Activated naive CD4-positive, alpha-beta T cell treated with anti-CD3 and anti-CD28 coated beads for 36 hours (primary cell): ENCODE measurements around the gene CTLA4. TPM values are rescaled to one million over a fixed set of nuclear protein-coding genes. Genes with fewer than 3 reads are reported as not detected.

Experiments used
- CTCF ChIA-PET: fragments of 350-600 bp; sonication (Branson Sonifier 250); formaldehyde crosslinking; loops from one replicate; lab custom pipeline; 2021; ENCODE audit warnings: antibody characterized with exemption; lab: Charles Lee
- DNase-seq: peaks from one replicate; pipeline ENCODE4 v3.0.0-alpha.2; 2020
- H3K27ac Mint-ChIP-seq: one replicate; pipeline ENCODE4 v1.8.0; 2021; ENCODE audit warnings: mild to moderate bottlenecking, mixed read lengths
- H3K27me3 Mint-ChIP-seq: one replicate; pipeline ENCODE4 v1.8.0; 2021; ENCODE audit warnings: low read depth, mixed read lengths
- H3K36me3 Mint-ChIP-seq: one replicate; pipeline ENCODE4 v1.8.0; 2021; ENCODE audit warnings: low read depth, mixed read lengths
- H3K4me1 Mint-ChIP-seq: one replicate; pipeline ENCODE4 v1.8.0; 2021; ENCODE audit warnings: low read depth, mixed read lengths
- H3K4me3 Mint-ChIP-seq: one replicate; pipeline ENCODE4 v1.8.0; 2021; ENCODE audit warnings: mild to moderate bottlenecking, moderate library complexity, mixed read lengths
- H3K9me3 Mint-ChIP-seq: one replicate; pipeline ENCODE4 v1.8.0; 2021; ENCODE audit warnings: mixed read lengths
- intact Hi-C: fragments of 100-400 bp; cut with micrococcal nuclease; formaldehyde crosslinking; loops from one replicate; pipeline ENCODE4 v1.15.1; 2023
- total RNA-seq, 2 experiments: library from RNA; stranded (reverse); gene quantifications; one replicate each; pipeline ENCODE4 v1.2.3, GENCODE V29; 2021

The CTLA4 gene
- total RNA-seq, 2 experiments from 2014 or later, result 65.2 to 69.7 TPM

DNA sequence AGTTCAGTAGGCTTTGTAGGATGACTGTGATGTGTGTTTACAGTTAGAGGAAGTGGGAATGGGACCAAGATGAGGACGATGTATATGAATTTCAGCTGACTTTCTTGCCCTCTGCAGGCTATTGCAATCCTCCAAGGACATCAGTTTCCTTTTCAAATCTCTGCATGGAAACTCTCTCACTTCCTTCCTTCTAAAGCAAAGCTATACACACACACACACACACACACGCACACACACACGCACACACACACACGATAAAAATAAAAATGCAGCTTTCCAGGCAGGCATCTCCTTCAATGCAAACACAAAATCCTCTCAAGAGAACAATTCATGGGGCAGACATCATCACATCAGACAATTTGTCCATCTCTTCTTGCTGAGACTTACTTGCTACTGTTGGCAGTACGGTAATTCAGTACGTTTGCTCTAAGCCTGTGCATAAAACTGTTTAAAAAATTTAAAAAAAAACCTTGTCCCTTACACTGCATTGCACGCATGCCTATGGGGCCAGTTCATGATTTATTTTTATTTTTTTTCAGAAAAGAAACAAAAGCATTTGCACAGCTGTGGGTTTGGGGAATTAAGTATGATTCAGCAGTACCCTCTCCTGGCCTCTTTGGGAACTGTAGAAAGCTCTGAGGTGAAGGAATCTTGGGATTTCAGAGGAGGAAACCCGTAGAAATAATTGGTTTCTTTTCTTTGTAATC lies 41.8 kb downstream of the CTLA4 start:
- Mint-ChIP-seq H3K36me3 (no peaks in the 10 kb centered on the region), H3K4me1 (peaks cover 22% of the 10 kb centered on the region), H3K27ac (peak overlapping the region; percentile 34), H3K27me3 (no peaks in the 10 kb centered on the region), H3K9me3 (no peaks in the 10 kb centered on the region), H3K4me3 (no peak overlapping the region)
- peak; percentile 53 for DNase-seq
- CTCF ChIA-PET, result interaction anchor here (0.6 to 3.3 kb wide), 32 partner anchors 10 to 1033 kb away, joined by 3 to 28 read pairs (median 4); no protein-coding TSS in a partner anchor
- intact Hi-C loops, result loop anchor here (1.0 to 5.0 kb wide), 9 partner anchors 23 to 1078 kb away; no protein-coding TSS in a partner anchor

GRCh38 chr2:203909974-203910373 lies 42.4 kb downstream of the CTLA4 start:
- Mint-ChIP-seq H3K4me3 (no peak overlapping the region), H3K4me1 (peaks cover 22% of the 10 kb centered on the region), H3K27me3 (no peaks in the 10 kb centered on the region), H3K9me3 (no peaks in the 10 kb centered on the region), H3K27ac (no peak overlapping the region), H3K36me3 (no peaks in the 10 kb centered on the region)
- no peak for DNase-seq
- CTCF ChIA-PET, result interaction anchor here (0.6 to 3.3 kb wide), 31 partner anchors 10 to 1034 kb away, joined by 3 to 28 read pairs (median 5); no protein-coding TSS in a partner anchor
- intact Hi-C loops, result loop anchor here (1.0 to 5.0 kb wide), 9 partner anchors 24 to 1079 kb away; no protein-coding TSS in a partner anchor

DNA sequence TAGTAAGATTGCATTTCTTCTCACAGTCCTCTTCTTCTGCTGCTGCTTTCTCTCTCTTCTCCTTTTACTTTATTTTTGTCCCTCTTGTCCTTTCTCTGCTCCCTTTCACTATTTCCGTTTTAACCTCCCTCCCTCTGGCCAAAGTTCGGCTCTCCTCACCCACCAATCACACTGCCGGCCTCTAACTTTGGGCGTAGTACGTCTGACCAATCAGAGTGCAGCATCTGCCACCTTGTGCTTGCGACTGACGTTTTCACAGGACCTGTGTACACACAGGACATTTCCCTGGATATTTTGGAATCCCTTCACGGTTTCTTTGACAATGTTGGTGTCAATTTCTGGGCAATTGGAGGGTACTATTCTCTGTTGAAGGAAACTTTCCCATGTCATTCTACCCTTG lies 46.4 kb downstream of the CTLA4 start:
- peaks cover 37% of the 10 kb centered on the region for H3K4me1 Mint-ChIP-seq
- DNase-seq, result no peak
- H3K9me3 Mint-ChIP-seq, result no peaks in the 10 kb centered on the region
- H3K36me3 Mint-ChIP-seq, result no peaks in the 10 kb centered on the region
- no peaks in the 10 kb centered on the region for H3K27me3 Mint-ChIP-seq
- no peak overlapping the region for H3K27ac Mint-ChIP-seq
- CTCF ChIA-PET, result no interaction called here
- intact Hi-C loops, result no loop called here
- H3K4me3 Mint-ChIP-seq, result no peak overlapping the region

GRCh38 chr2:203914546-203915182 lies 47.1 kb downstream of the CTLA4 start:
- H3K4me1 Mint-ChIP-seq, result peaks cover 29% of the 10 kb centered on the region
- no peaks in the 10 kb centered on the region for H3K9me3 Mint-ChIP-seq
- no peaks in the 10 kb centered on the region for H3K36me3 Mint-ChIP-seq
- CTCF ChIA-PET, result interaction anchor here (0.6 to 1.2 kb wide), 2 partner anchors 263 to 473 kb away, joined by 4 to 5 read pairs; no protein-coding TSS in a partner anchor
- no peak overlapping the region for H3K4me3 Mint-ChIP-seq
- intact Hi-C loops, result no loop called here
- no peak for DNase-seq
- H3K27me3 Mint-ChIP-seq, result no peaks in the 10 kb centered on the region
- no peak overlapping the region for H3K27ac Mint-ChIP-seq

DNA sequence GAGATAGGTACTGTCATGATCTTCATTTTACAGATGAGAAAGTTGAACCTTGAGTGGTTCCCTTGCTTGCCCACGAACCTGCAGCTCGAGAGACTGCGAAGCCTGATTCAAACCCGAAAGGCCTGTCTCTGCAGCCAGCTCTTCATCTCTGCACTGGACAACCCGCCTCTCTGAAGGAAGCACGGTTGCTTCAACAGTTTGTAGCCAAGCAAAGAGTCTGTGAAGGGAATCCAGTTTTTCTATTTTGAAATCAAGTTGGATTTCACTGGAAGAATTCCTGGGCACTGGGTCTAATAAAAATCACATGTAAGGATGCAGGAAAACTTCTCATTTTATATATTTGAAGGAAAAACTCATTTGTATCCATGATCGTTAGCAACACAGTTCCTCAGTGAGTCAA lies 47.7 kb downstream of the CTLA4 start:
- no peak for DNase-seq
- H3K9me3 Mint-ChIP-seq, result no peaks in the 10 kb centered on the region
- intact Hi-C loops, result no loop called here
- H3K4me1 Mint-ChIP-seq, result peaks cover 23% of the 10 kb centered on the region
- CTCF ChIA-PET, result interaction anchor here (1.2 kb wide), 1 partner anchor 262 kb away, joined by 5 read pairs; no protein-coding TSS in a partner anchor
- no peaks in the 10 kb centered on the region for H3K27me3 Mint-ChIP-seq
- H3K4me3 Mint-ChIP-seq, result no peak overlapping the region
- no peak overlapping the region for H3K27ac Mint-ChIP-seq
- H3K36me3 Mint-ChIP-seq, result no peaks in the 10 kb centered on the region

DNA sequence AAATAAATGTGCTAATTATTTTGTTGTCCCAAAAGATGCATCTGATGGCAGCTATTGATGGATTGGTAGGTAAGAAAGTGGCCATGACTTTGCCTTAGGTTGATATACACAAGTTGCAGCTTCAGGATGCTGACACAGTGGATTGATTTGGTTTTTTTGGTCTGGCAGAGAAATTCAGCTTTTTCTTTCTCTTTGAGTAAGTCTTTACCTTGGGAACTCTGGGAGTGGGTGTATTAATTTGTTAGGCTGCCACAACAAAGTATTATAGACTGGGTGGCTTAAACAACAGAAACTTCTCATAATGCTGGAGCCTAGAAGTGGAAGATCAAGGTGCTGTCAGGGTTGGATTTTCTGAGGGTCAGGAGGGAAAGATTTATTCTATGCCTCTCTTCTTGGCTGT lies 49.2 kb downstream of the CTLA4 start:
- Mint-ChIP-seq H3K36me3 (no peaks in the 10 kb centered on the region), H3K27me3 (no peaks in the 10 kb centered on the region), H3K27ac (no peak overlapping the region), H3K4me3 (no peak overlapping the region), H3K4me1 (peaks cover 22% of the 10 kb centered on the region), H3K9me3 (no peaks in the 10 kb centered on the region)
- DNase-seq, result no peak
- CTCF ChIA-PET, result interaction anchor here (0.7 to 1.4 kb wide), 4 partner anchors 13 to 107 kb away, joined by 3 to 4 read pairs (median 4); no protein-coding TSS in a partner anchor
- intact Hi-C loops, result no loop called here

- intact Hi-C loops, result no loop called here
- H3K4me1 Mint-ChIP-seq, result peaks cover 22% of the 10 kb centered on the region
- no peak overlapping the region for H3K4me3 Mint-ChIP-seq
- DNase-seq, result no peak
- CTCF ChIA-PET, result interaction anchor here (1.0 kb wide), 1 partner anchor 12 kb away, joined by 3 read pairs; no protein-coding TSS in a partner anchor
- H3K27me3 Mint-ChIP-seq, result no peaks in the 10 kb centered on the region
- no peak overlapping the region for H3K27ac Mint-ChIP-seq
- H3K36me3 Mint-ChIP-seq, result no peaks in the 10 kb centered on the region
- no peaks in the 10 kb centered on the region for H3K9me3 Mint-ChIP-seq
Observed at GRCh38 chr2:203918264-203918663, 50.7 kb downstream of the CTLA4 start.

DNA sequence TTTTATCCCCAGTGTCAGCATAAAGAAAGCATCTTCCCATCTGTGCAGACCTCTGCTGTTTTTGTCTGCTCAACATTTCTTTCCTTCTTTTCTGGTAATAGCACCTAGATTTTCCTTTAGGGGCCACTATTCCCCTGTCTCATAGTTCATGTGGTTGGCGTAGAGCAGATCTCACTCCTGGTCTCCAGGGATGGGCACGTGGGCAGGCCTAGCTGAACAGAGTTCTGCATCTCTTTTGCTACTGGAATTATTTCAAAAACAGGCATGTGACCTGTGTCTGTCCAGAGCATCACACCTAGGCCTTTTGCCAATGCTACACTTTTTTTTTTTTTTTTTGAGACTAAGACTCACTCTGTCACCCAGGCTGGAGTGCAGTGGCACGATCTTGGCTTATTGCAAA lies 51.3 kb downstream of the CTLA4 start:
- no peaks in the 10 kb centered on the region for H3K27me3 Mint-ChIP-seq
- CTCF ChIA-PET, result interaction anchor here (0.6 to 1.0 kb wide), 2 partner anchors 11 to 171 kb away, joined by 3 to 4 read pairs; no protein-coding TSS in a partner anchor
- intact Hi-C loops, result no loop called here
- H3K4me1 Mint-ChIP-seq, result peaks cover 22% of the 10 kb centered on the region
- H3K9me3 Mint-ChIP-seq, result no peaks in the 10 kb centered on the region
- no peak for DNase-seq
- no peaks in the 10 kb centered on the region for H3K36me3 Mint-ChIP-seq
- H3K4me3 Mint-ChIP-seq, result no peak overlapping the region
- H3K27ac Mint-ChIP-seq, result no peak overlapping the region

Other genes with a start within 250 kb of the CTLA4 start
- 100 to 1,000 TPM; 165 to 167 TPM for gene CD28, start 161.1 kb upstream of the CTLA4 start, total RNA-seq
- 100 to 1,000 TPM; 197 to 211 TPM for gene ICOS, start 69.0 kb downstream of the CTLA4 start, total RNA-seq